ENCODE measurements around the gene PALB2.
"Not testable (repeated sequence)": the region's sequence is repeated elsewhere in the genome, so short reads cannot be mapped to it uniquely, and the experiment has no call there.

The PALB2 gene

GRCh38 chr16:23642246-23642774 lies 1.2 kb upstream of the PALB2 start:
- DNase-seq, result no peak

GRCh38 chr16:23640615-23640930 lies 537 bp downstream of the PALB2 start:
- no peak for DNase-seq

- no peak for DNase-seq
Observed at GRCh38 chr16:23635958-23636357, 5.2 kb downstream of the PALB2 start.

GRCh38 chr16:23634461-23635036 lies 6.6 kb downstream of the PALB2 start:
- no peak for DNase-seq

- not testable (repeated sequence) for DNase-seq
Observed at GRCh38 chr16:23631874-23632273, 9.2 kb downstream of the PALB2 start.

- no peak for DNase-seq
Observed at GRCh38 chr16:23629516-23629915, 11.6 kb downstream of the PALB2 start.

- DNase-seq, result no peak
Observed at GRCh38 chr16:23624092-23624491, 17.0 kb downstream of the PALB2 start.

GRCh38 chr16:23615805-23616204 lies 25.3 kb downstream of the PALB2 start:
- no peak for DNase-seq

- no peak for DNase-seq
Observed at GRCh38 chr16:23611936-23612335, 29.2 kb downstream of the PALB2 start.

GRCh38 chr16:23610905-23611304 lies 30.2 kb downstream of the PALB2 start:
- DNase-seq, result not testable (repeated sequence)

- DNase-seq, result no peak
Observed at GRCh38 chr16:23609929-23610328, 31.2 kb downstream of the PALB2 start.

- no peak for DNase-seq
Observed at GRCh38 chr16:23608194-23608593, 32.9 kb downstream of the PALB2 start.

GRCh38 chr16:23607726-23608125 lies 33.4 kb downstream of the PALB2 start:
- DNase-seq, result no peak

GRCh38 chr16:23597003-23597756 lies 43.9 kb downstream of the PALB2 start:
- DNase-seq, result peak in 1 of 2 donors; percentile 13

GRCh38 chr16:23595951-23596720 lies 45.0 kb downstream of the PALB2 start, which contains the start of gene NDUFAB1:
Gene NDUFAB1, minus strand, starts transcription at chr16:23596316. Its CDS starts 26 bp downstream, at chr16:23596290.
- peak; percentile 72 to 74 for DNase-seq

- DNase-seq, result no peak
Observed at GRCh38 chr16:23595246-23595950, 45.7 kb downstream of the PALB2 start.

GRCh38 chr16:23594186-23594585 lies 46.9 kb downstream of the PALB2 start:
- no peak for DNase-seq

- no peak for DNase-seq
Observed at GRCh38 chr16:23590181-23590580, 50.9 kb downstream of the PALB2 start.

- DNase-seq, result no peak
Observed at GRCh38 chr16:23587726-23588125, 53.4 kb downstream of the PALB2 start.

- no peak for DNase-seq
Observed at GRCh38 chr16:23584186-23585076, 56.7 kb downstream of the PALB2 start.

GRCh38 chr16:23583271-23583670 lies 57.8 kb downstream of the PALB2 start:
- not testable (repeated sequence) for DNase-seq

- no peak for DNase-seq
Observed at GRCh38 chr16:23581764-23582163, 59.3 kb downstream of the PALB2 start.
